Measurements from ENCODE around the gene KRT78. TPM values are rescaled to one million over a fixed set of nuclear protein-coding genes. Genes with fewer than 3 reads are reported as not detected.

The KRT78 gene
- total RNA-seq, 6 experiments from 2014 or later: not detected

DNA sequence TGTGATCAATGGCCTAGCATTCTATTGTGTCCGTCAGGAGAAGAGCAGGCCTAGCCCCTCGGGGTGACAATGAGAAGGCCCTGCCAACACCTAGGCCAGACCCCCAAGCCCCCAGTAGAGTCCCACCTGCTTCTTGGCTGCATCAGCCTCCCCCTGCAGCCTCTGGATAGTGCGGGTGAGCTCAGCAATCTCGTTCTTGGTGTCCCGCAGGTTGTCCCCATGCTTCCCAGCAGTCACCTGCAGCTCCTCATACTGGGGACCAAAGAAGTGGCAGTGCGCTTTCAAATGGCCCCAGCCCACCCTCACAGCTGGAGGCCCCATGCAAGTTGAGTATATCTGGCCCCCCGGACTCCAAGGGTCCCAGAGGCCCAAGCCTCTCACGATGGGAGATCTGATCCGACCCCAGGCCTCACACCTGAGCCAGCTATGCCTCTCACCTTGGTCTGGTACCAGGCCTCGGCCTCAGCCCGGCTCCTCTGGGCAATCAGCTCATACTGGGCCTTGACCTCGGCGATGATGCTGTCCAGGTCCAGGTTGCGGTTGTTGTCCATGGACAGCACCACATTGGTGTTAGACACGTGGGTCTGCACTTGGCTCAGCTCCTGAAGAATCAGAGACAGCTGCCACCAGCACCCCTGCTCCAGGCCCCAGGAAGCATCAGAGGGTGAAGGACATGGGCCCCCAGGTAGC lies 24.9 kb downstream of the KRT78 start:
- DNase-seq (no peak), ATAC-seq (no peak)
- 85% methylated on average over 5 of the region's 15 CpGs for WGBS (ENCODE audit: insufficient coverage, low coverage, low lambda C conversion rate, missing lambda C conversion rate)
- Histone ChIP-seq H3K4me3 (no peak overlapping the region), H3K36me3 (no peaks in the 10 kb centered on the region), H3K4me1 (no peaks in the 10 kb centered on the region), H3K27ac (no peak overlapping the region), H3K27me3 (no peaks in the 10 kb centered on the region), H3K9me3 (no peaks in the 10 kb centered on the region)
- intact Hi-C loops (cut with DNase I): no loop called here
- TF ChIP-seq POLR2A (IDR thresholded peaks at IDR 0.05): no peak
- TF ChIP-seq, protein P1, sequence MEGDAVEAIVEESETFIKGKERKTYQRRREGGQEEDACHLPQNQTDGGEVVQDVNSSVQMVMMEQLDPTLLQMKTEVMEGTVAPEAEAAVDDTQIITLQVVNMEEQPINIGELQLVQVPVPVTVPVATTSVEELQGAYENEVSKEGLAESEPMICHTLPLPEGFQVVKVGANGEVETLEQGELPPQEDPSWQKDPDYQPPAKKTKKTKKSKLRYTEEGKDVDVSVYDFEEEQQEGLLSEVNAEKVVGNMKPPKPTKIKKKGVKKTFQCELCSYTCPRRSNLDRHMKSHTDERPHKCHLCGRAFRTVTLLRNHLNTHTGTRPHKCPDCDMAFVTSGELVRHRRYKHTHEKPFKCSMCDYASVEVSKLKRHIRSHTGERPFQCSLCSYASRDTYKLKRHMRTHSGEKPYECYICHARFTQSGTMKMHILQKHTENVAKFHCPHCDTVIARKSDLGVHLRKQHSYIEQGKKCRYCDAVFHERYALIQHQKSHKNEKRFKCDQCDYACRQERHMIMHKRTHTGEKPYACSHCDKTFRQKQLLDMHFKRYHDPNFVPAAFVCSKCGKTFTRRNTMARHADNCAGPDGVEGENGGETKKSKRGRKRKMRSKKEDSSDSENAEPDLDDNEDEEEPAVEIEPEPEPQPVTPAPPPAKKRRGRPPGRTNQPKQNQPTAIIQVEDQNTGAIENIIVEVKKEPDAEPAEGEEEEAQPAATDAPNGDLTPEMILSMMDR (IDR thresholded peaks at IDR 0.05): no peak

DNA sequence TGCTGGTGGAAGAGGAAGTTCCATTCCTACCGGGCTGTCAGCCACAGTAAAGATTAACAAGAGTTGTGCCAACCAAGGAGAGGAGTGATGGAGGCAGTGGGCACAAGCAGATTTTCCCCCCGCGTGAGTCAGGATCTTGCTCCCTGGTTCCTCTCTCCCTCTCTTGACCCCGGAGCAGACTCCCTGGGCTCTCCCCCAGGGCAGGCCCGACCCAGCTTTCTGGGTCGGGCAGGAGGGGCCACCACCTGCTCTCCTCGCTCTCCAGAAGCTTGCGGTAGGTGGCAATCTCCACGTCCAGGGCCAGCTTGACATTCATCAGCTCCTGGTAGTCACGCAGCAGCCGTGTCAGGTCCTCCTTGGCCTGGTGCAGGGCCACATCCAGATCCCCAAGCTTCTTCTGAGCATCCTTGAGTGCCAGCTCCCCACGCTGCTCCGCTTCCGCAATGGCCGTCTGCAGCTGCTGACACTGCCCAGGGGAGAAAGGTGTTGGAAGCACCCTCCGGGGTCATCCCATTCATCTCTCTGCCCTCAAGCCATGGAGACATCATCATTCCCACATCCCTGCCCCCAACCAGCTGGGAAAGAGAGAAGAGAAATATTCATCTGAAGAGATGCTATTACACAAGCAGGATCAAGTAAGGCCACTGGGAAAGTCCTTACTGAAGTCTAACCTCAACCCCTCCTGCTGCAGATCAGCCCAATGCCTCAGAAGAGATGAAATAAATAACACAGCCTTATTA lies 25.9 kb downstream of the KRT78 start:
- WGBS (ENCODE audit: insufficient coverage, low coverage, low lambda C conversion rate, missing lambda C conversion rate): 13% methylated on average over 4 of the region's 16 CpGs
- Histone ChIP-seq H3K36me3 (no peaks in the 10 kb centered on the region), H3K27me3 (no peaks in the 10 kb centered on the region), H3K9me3 (no peaks in the 10 kb centered on the region), H3K27ac (no peak overlapping the region), H3K4me1 (no peaks in the 10 kb centered on the region), H3K4me3 (no peak overlapping the region)
- intact Hi-C loops (cut with DNase I): no loop called here
- TF ChIP-seq, protein P1 (IDR thresholded peaks at IDR 0.05): no peak
- no peak for TF ChIP-seq POLR2A (IDR thresholded peaks at IDR 0.05)
- DNase-seq (no peak), ATAC-seq (no peak)

DNA sequence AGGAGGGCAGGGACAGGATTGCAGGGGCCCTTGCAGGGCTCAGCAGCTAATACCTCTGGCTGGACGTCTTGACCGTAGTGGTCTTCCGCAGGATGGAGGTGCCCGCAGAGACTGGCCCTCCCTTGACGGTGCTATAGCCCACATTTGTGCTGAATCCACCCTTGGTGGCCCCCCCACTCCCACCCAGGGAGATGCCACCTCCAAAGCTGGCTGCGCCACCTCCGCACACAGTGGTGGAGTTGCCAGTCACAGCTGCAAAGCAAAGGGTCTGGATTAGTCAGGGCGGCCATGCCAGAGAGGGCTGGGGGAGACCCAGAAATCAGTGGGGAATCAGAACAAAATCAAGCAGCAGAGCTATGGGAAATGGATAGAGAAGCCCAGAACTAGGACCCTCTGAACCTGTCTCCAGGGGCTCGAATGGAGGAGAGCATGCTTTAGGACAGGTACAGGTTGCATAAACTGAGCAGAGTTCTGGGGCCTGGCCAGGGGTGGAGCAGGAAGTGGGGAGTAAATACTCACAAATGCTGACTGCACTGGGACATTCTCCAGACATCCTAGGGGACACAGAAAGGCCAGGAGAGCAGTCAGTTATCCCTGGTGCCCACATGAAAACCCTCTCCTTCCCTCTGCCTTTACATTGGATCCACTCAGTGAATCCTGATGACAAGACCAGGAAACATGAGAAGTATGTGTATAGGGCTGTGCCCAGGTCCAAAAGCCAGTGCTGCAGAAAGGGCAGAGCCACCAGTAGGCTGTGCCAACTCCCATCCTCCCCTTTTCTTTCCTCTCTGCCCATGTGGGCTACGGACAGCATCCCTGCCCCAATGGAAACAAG lies 26.8 kb downstream of the KRT78 start:
- intact Hi-C loops (cut with DNase I): no loop called here
- TF ChIP-seq, protein P1 (IDR thresholded peaks at IDR 0.05): no peak
- no peak for TF ChIP-seq POLR2A (IDR thresholded peaks at IDR 0.05)
- ATAC-seq: no peak
- 55% methylated on average over 5 of the region's 10 CpGs for WGBS (ENCODE audit: insufficient coverage, low coverage, low lambda C conversion rate, missing lambda C conversion rate)
- no peaks in the 10 kb centered on the region for H3K36me3 ChIP-seq
- H3K4me1 ChIP-seq: no peaks in the 10 kb centered on the region
- no peaks in the 10 kb centered on the region for H3K9me3 ChIP-seq
- no peak overlapping the region for H3K4me3 ChIP-seq
- DNase-seq: no peak
- no peaks in the 10 kb centered on the region for H3K27me3 ChIP-seq
- H3K27ac ChIP-seq: no peak overlapping the region

DNA sequence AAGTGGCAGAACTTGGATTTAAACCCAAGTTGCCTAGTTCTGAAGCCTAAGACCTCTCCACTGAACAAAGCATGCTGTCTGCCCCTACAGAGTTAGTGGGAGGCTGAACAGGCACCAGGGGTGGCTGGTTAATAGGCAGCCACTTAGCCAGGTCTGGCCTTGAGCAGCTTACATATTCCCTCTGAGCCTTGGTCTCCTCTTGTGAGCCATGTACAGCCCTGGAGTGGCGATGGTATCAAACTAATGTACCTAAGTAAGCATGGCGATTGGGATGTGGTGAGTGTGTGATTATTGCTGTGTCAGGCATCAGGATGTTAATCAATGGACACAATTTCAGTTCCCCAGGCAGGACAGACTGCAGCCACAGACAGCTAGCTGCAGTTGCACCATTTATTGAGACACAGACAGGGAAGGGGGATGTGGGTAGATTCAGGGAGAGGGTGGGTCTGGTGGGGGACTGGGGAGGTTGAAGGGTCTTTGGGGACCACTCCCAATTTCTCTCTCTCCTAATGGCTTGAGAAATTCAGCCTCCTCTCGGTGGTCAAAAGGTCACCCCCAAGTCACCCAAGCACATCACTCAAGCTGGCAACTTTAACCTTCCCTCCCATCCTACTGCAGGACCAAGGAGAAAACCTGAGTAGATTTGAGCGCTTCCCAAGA lies 27.6 kb downstream of the KRT78 start:
- DNase-seq (no peak), ATAC-seq (no peak)
- WGBS (ENCODE audit: insufficient coverage, low coverage, low lambda C conversion rate, missing lambda C conversion rate): 63% methylated on average over 1 of the region's 4 CpGs
- Histone ChIP-seq H3K4me3 (no peak overlapping the region), H3K27me3 (no peaks in the 10 kb centered on the region), H3K9me3 (no peaks in the 10 kb centered on the region), H3K36me3 (no peaks in the 10 kb centered on the region), H3K4me1 (no peaks in the 10 kb centered on the region), H3K27ac (no peak overlapping the region)
- intact Hi-C loops (cut with DNase I): no loop called here
- no peak for TF ChIP-seq POLR2A (IDR thresholded peaks at IDR 0.05)
